Transverse colon (tissue), 4 donors: ENCODE results near the gene HPS1. TPM values are rescaled to one million over a fixed set of nuclear protein-coding genes. Genes with fewer than 3 reads are reported as not detected.

Source experiments
- DNase-seq: peaks from one replicate; pipeline ENCODE4 v3.0.0-alpha.2; 2019
- H3K27ac ChIP-seq, 4 donors: fragments of 200-600 bp; sonication (generic); 2 replicates each; pipeline ENCODE4 v1.5.1; 2016 to 2018; ENCODE audit warnings: inconsistent platforms in 4 of 4
- H3K27me3 ChIP-seq: fragments of 200-600 bp; sonication (generic); 2 replicates; pipeline ENCODE4 v1.5.1; 2017; ENCODE audit warnings: inconsistent platforms
- H3K36me3 ChIP-seq, 4 donors: fragments of 200-600 bp; sonication (generic); 2 replicates each; pipeline ENCODE4 v1.5.1; 2017 to 2019; ENCODE audit warnings: inconsistent platforms in 4 of 4
- H3K4me1 ChIP-seq, 4 donors: fragments of 200-600 bp; sonication (generic); 2 replicates each; pipeline ENCODE4 v1.5.1; 2017 to 2020; ENCODE audit warnings: inconsistent platforms in 4 of 4
- H3K4me3 ChIP-seq, 4 donors: fragments of 200-600 bp; sonication (generic); 1 replicate in 1 of 4; 2 replicates in 3 of 4; pipeline versions ENCODE4 v1.5.1 to v1.6.1; 2017 to 2019; ENCODE audit warnings: inconsistent platforms in 4 of 4
- H3K9me3 ChIP-seq, 2 donors: fragments of 200-600 bp; sonication (generic); 2 replicates each; pipeline ENCODE4 v1.5.1; 2017 to 2019; ENCODE audit warnings: inconsistent platforms in 2 of 2
- CTCF ChIP-seq, 5 experiments: fragments of 200-600 bp in 3 of 5; fragments of 450-650 bp in 2 of 5; sonication (generic) in 3 of 5; IDR thresholded peaks; 1 replicate in 2 of 5; 2 replicates in 3 of 5; pipeline ENCODE4 v1.5.1; 2016 to 2017; ENCODE audit warnings: antibody characterized with exemption in 5 of 5, inconsistent platforms in 3 of 5, mild to moderate bottlenecking in 2 of 5, moderate library complexity in 1 of 5
- EP300 ChIP-seq: sonication (generic); formaldehyde crosslinking; IDR thresholded peaks from one replicate; pipeline ENCODE4 v1.6.1; 2017; ENCODE audit warnings: antibody characterized with exemption, low read depth
- POLR2A ChIP-seq: fragments of 450-650 bp; IDR thresholded peaks from one replicate; pipeline ENCODE4 v1.6.1; 2016; ENCODE audit warnings: antibody characterized with exemption, mild to moderate bottlenecking, moderate library complexity
- POLR2AphosphoS5 ChIP-seq, 3 donors: sonication (generic); formaldehyde crosslinking; IDR thresholded peaks; one replicate each; pipeline ENCODE4 v1.6.1; 2016; ENCODE audit warnings: antibody characterized with exemption in 3 of 3
- WGBS, 2 donors: methylation state at CpG; one replicate each; pipeline ENCODE4 v1.1.5; 2018; ENCODE audit warnings: low coverage in 1 of 2; 5-methylcytosine and 5-hydroxymethylcytosine counted together
- in situ Hi-C, 4 donors: fragments of 200-750 bp; cut with MboI; loops; one replicate each; pipeline versions ENCODE4 v1.15.0 to v1.15.1; 2017; ENCODE audit warnings: low sequenced_read_pairs in 3 of 4, low pct_ligation_motif_present in 1 of 4, low pct_unique_long_range_greater_than_20kb in 1 of 4
- intact Hi-C: fragments of 100-400 bp; cut with DNase I; formaldehyde crosslinking; loops from one replicate; pipeline ENCODE4 v1.15.1; 2023; ENCODE audit warnings: low total_unique reads
- total RNA-seq, 4 donors: library from RNA; depleted of rRNA; stranded (reverse); fragments of >200 nt; gene quantifications; one replicate each; pipeline ENCODE4 v1.1.0, GENCODE V29; 2016

HPS1 gene
- total RNA-seq, 4 donors from 2014 or later: 62.9 to 160 (median 95.1) TPM

DNA sequence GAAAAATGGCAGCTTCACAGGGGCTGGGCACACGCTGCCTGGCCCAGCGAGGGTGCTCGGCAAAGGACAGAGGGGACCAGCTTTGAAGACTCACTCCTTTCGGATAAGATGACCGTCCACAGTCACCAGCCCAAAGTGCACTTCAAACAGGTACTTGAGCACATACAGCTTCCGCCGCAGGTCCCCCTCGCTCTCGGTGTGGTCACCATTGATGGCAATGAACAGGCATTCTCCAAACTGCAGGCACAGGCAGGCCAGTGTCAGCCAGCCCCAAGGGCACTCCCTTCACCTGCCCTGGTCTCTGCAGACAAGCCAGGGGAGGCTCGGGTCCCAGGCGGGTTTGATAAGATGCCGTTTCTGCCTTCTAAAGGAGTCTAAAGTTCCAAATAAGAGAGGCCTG is 11.6 kb downstream of the HPS1 start:
- DNase-seq: no peak
- H3K4me1 ChIP-seq: no peaks in the 10 kb centered on the region
- 97% methylated on average over 12 of the region's 12 CpGs; no CpG with 5 or more reads in 1 of the 2 donors for WGBS, 2 donors
- in situ Hi-C loops (no loop called here), intact Hi-C loops (no loop called here)
- TF ChIP-seq CTCF (IDR thresholded peaks at IDR 0.05) (no peak), EP300 (no peak), POLR2AphosphoS5 (IDR thresholded peaks at IDR 0.05) (no peak), POLR2A (no peak)
- peaks cover 0 to 68% (median 26%) of the 10 kb centered on the region in 4 donors for H3K36me3 ChIP-seq
- H3K4me3 ChIP-seq: no peak overlapping the region
- no peaks in the 10 kb centered on the region for H3K27me3 ChIP-seq
- no peak overlapping the region for H3K27ac ChIP-seq
- H3K9me3 ChIP-seq: no peaks in the 10 kb centered on the region

- in situ Hi-C loops: no loop called here
- Histone ChIP-seq H3K27ac (no peak overlapping the region), H3K9me3 (no peaks in the 10 kb centered on the region), H3K36me3 (peaks cover 0 to 70% (median 27%) of the 10 kb centered on the region in 4 donors), H3K27me3 (no peaks in the 10 kb centered on the region), H3K4me3 (no peak overlapping the region), H3K4me1 (no peaks in the 10 kb centered on the region)
- intact Hi-C loops: no loop called here
- TF ChIP-seq POLR2AphosphoS5 (IDR thresholded peaks at IDR 0.05) (no peak), EP300 (no peak), POLR2A (no peak), CTCF (IDR thresholded peaks at IDR 0.05) (no peak)
- no peak for DNase-seq
- 98% methylated on average over 21 of the region's 21 CpGs; no CpG with 5 or more reads in 1 of the 2 donors for WGBS, 2 donors
Observed at GRCh38 chr10:98433881-98434732, 12.6 kb downstream of the HPS1 start.

GRCh38 chr10:98433371-98433770 is 13.4 kb downstream of the HPS1 start:
- Histone ChIP-seq H3K27me3 (no peaks in the 10 kb centered on the region), H3K4me1 (no peaks in the 10 kb centered on the region), H3K36me3 (peaks cover 0 to 70% (median 27%) of the 10 kb centered on the region in 4 donors), H3K27ac (no peak overlapping the region), H3K9me3 (no peaks in the 10 kb centered on the region), H3K4me3 (no peak overlapping the region)
- TF ChIP-seq POLR2AphosphoS5 (IDR thresholded peaks at IDR 0.05) (no peak), POLR2A (no peak), EP300 (no peak), CTCF (IDR thresholded peaks at IDR 0.05) (no peak)
- 100% methylated on average over 1 of the region's 1 CpG for WGBS, 2 donors
- intact Hi-C loops (no loop called here), in situ Hi-C loops (no loop called here)
- no peak for DNase-seq

DNA sequence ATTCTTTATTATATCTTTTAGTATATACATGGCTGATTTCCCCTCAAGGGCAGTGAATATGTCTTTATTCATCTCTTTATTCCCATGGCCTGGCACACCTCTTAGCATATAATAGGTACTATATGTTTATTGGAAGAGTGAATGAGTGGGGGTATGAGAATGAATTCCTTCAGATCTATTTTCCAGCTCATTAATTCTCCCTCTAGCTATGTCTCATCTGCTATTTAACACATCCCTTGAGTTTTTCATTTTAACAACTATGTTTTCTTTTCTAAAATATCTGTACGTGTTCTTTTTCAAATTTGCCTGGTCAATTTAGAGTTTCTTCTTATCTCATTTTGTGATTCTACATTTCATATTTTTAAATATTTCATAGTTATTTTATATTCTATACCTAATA is 14.4 kb downstream of the HPS1 start:
- in situ Hi-C loops: no loop called here
- no peak for TF ChIP-seq EP300
- TF ChIP-seq CTCF (IDR thresholded peaks at IDR 0.05): no peak
- no peak for TF ChIP-seq POLR2A
- no peak for TF ChIP-seq POLR2AphosphoS5 (IDR thresholded peaks at IDR 0.05)
- Histone ChIP-seq H3K9me3 (no peaks in the 10 kb centered on the region), H3K4me3 (no peak overlapping the region), H3K27ac (no peak overlapping the region), H3K27me3 (no peaks in the 10 kb centered on the region), H3K4me1 (no peaks in the 10 kb centered on the region), H3K36me3 (peaks cover 0 to 70% (median 27%) of the 10 kb centered on the region in 4 donors)
- WGBS, 2 donors: 100% methylated on average over 1 of the region's 1 CpG
- intact Hi-C loops: no loop called here
- no peak for DNase-seq
